H1 (cell line): Measurements from ENCODE around the gene TBX2.

Source experiments
- ATF3 ChIP-seq: IDR thresholded peaks from 2 replicates; pipeline ENCODE4 v1.6.1; 2011; ENCODE audit warnings: low read depth, mild to moderate bottlenecking, low read length; ENCODE audit not compliant: insufficient read depth
- CHD1 ChIP-seq: IDR thresholded peaks from 2 replicates; pipeline ENCODE4 v1.6.1; 2012; ENCODE audit warnings: low read depth, low read length, improper control_type of control experiment
- CTCF ChIP-seq, 3 experiments: IDR thresholded peaks; 1 replicate in 2 of 3; 2 replicates in 1 of 3; pipeline versions ENCODE4 v1.5.1 to v1.6.1; 2011; ENCODE audit warnings: low read length in 3 of 3, mild to moderate bottlenecking in 3 of 3, inconsistent platforms in 2 of 3, low read depth in 1 of 3, moderate library complexity in 1 of 3; ENCODE audit not compliant: insufficient read depth in 1 of 3; ENCODE audit errors: control extremely low read depth in 1 of 3
- EGR1 ChIP-seq: IDR thresholded peaks from 2 replicates; pipeline ENCODE4 v1.6.1; 2011; ENCODE audit warnings: low read depth, low read length, borderline replicate concordance
- EZH2 ChIP-seq: fragments of 200-600 bp; sonication (generic); IDR thresholded peaks from 2 replicates; pipeline ENCODE4 v1.7.1; 2012; ENCODE audit warnings: low read depth, mild to moderate bottlenecking, moderate library complexity, low read length, inconsistent platforms; ENCODE audit not compliant: severe bottlenecking
- JUN ChIP-seq: IDR thresholded peaks from 2 replicates; pipeline ENCODE4 v1.6.1; 2011; ENCODE audit warnings: low read depth, mild to moderate bottlenecking, improper control_type of control experiment, low read length
- POLR2A ChIP-seq, 2 experiments: IDR thresholded peaks; 1 replicate in 1 of 2; 2 replicates in 1 of 2; pipeline ENCODE4 v1.6.1; 2011; ENCODE audit warnings: low read depth in 2 of 2, low read length in 2 of 2, mild to moderate bottlenecking in 2 of 2; ENCODE audit errors: control extremely low read depth in 1 of 2
- POLR2AphosphoS5 ChIP-seq: IDR thresholded peaks from 2 replicates; pipeline ENCODE4 v1.6.1; 2011; ENCODE audit warnings: low read depth, low read length
- SP4 ChIP-seq: IDR thresholded peaks from 2 replicates; pipeline ENCODE4 v1.6.1; 2012; ENCODE audit warnings: low read length, inconsistent platforms
- TAF1 ChIP-seq: IDR thresholded peaks from 2 replicates; pipeline ENCODE4 v1.6.1; 2011; ENCODE audit warnings: mild to moderate bottlenecking, low read depth, low read length

GRCh38 chr17:61422869-61423268 lies 23.2 kb downstream of the TBX2 start:
- TF ChIP-seq CHD1, result no peak
- no peak for TF ChIP-seq CTCF (IDR thresholded peaks at IDR 0.05; ENCODE audit: control extremely low read depth in 1 of 3, insufficient read depth in 1 of 3, low read depth in 1 of 3, low read length in 3 of 3)
- no peak for TF ChIP-seq ATF3
- no peak for TF ChIP-seq POLR2A (IDR thresholded peaks at IDR 0.05; ENCODE audit: control extremely low read depth in 1 of 2, low read depth in 2 of 2, low read length in 2 of 2)
- no peak for TF ChIP-seq SP4
- TF ChIP-seq EZH2, result no peak
- no peak for TF ChIP-seq TAF1
- TF ChIP-seq POLR2AphosphoS5, result no peak
- TF ChIP-seq EGR1, result no peak
- no peak for TF ChIP-seq JUN
